SK-N-SH (cell line): ENCODE data around the gene OSGIN1. TPM values are rescaled to one million over a fixed set of nuclear protein-coding genes. Genes with fewer than 3 reads are reported as not detected.

Experiments used
- polyA plus RNA-seq, 3 experiments: library from polyadenylated mRNA; depleted of rRNA; stranded (reverse); fragments of >200 nt; gene quantifications; 2 replicates each; pipeline ENCODE4 v1.2.3, GENCODE V29; 2012

OSGIN1 gene
- polyA plus RNA-seq, 1 of the 3 experiments (the other 2 are of a cell fraction), result 4.8 TPM

Other genes with a start within 250 kb of the OSGIN1 start
- gene HSBP1, start 145.3 kb upstream of the OSGIN1 start, polyA plus RNA-seq (2012; rRNA removed), result 99.8 and 177 TPM in 2 replicates
- 2.4 and 2.7 TPM in 2 replicates for gene MLYCD, start 54.1 kb upstream of the OSGIN1 start, polyA plus RNA-seq (2012; rRNA removed)
- 0.54 and 0.58 TPM in 2 replicates for gene NECAB2, start 15.0 kb downstream of the OSGIN1 start, polyA plus RNA-seq (2012; rRNA removed)
- gene SLC38A8, start 89.6 kb downstream of the OSGIN1 start, polyA plus RNA-seq (2012; rRNA removed), result 0.08 TPM in 1 of 2 replicates, not detected in the other
- 81.6 and 84.9 TPM in 2 replicates for gene MBTPS1, start 163.7 kb downstream of the OSGIN1 start, polyA plus RNA-seq (2012; rRNA removed)
- gene HSDL1, start 191.9 kb downstream of the OSGIN1 start, polyA plus RNA-seq (2012; rRNA removed), result 14.5 and 19.3 TPM in 2 replicates
- gene DNAAF1, start 192.1 kb downstream of the OSGIN1 start, polyA plus RNA-seq (2012; rRNA removed), result 0.26 and 0.35 TPM in 2 replicates
- gene TAF1C, start 233.8 kb downstream of the OSGIN1 start, polyA plus RNA-seq (2012; rRNA removed), result 49.3 and 56.1 TPM in 2 replicates
- not detected in 2 replicates for gene ADAD2, start 237.9 kb downstream of the OSGIN1 start, polyA plus RNA-seq (2012; rRNA removed)